Panc1 (cell line): ENCODE measurements around the gene WDFY2.

ENCODE experiments used
- POLR2AphosphoS5 ChIP-seq: IDR thresholded peaks from 2 replicates; pipeline ENCODE4 v1.6.1; 2012; ENCODE audit warnings: mild to moderate bottlenecking, low read depth, low read length, moderate library complexity
- SIN3A ChIP-seq: IDR thresholded peaks from 2 replicates; pipeline ENCODE4 v1.6.1; 2012; ENCODE audit warnings: low read depth, mild to moderate bottlenecking, low read length, moderate library complexity, borderline replicate concordance; ENCODE audit not compliant: insufficient read depth
- TCF7L2 ChIP-seq: IDR thresholded peaks from 2 replicates; pipeline ENCODE4 v1.6.1; 2011; ENCODE audit warnings: mild to moderate bottlenecking, low read depth, low read length, inconsistent platforms
- TF ChIP-seq, protein P1 (sequence below): fragments of 450-650 bp; IDR thresholded peaks from 2 replicates; pipeline ENCODE4 v1.5.1; 2017; ENCODE audit warnings: mild to moderate bottlenecking
- TF ChIP-seq, protein P2 (sequence below), 2 experiments: IDR thresholded peaks; 2 replicates each; pipeline ENCODE4 v1.6.1; 2011 to 2012; ENCODE audit warnings: low read depth in 2 of 2, control low read depth in 1 of 2, low read length in 1 of 2, mild to moderate bottlenecking in 1 of 2, moderate library complexity in 1 of 2; ENCODE audit not compliant: insufficient read depth in 1 of 2

- no peak for TF ChIP-seq TCF7L2
- TF ChIP-seq, protein P1, sequence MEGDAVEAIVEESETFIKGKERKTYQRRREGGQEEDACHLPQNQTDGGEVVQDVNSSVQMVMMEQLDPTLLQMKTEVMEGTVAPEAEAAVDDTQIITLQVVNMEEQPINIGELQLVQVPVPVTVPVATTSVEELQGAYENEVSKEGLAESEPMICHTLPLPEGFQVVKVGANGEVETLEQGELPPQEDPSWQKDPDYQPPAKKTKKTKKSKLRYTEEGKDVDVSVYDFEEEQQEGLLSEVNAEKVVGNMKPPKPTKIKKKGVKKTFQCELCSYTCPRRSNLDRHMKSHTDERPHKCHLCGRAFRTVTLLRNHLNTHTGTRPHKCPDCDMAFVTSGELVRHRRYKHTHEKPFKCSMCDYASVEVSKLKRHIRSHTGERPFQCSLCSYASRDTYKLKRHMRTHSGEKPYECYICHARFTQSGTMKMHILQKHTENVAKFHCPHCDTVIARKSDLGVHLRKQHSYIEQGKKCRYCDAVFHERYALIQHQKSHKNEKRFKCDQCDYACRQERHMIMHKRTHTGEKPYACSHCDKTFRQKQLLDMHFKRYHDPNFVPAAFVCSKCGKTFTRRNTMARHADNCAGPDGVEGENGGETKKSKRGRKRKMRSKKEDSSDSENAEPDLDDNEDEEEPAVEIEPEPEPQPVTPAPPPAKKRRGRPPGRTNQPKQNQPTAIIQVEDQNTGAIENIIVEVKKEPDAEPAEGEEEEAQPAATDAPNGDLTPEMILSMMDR = no peak
- no peak for TF ChIP-seq SIN3A
- TF ChIP-seq POLR2AphosphoS5 = no peak
- TF ChIP-seq, protein P2, sequence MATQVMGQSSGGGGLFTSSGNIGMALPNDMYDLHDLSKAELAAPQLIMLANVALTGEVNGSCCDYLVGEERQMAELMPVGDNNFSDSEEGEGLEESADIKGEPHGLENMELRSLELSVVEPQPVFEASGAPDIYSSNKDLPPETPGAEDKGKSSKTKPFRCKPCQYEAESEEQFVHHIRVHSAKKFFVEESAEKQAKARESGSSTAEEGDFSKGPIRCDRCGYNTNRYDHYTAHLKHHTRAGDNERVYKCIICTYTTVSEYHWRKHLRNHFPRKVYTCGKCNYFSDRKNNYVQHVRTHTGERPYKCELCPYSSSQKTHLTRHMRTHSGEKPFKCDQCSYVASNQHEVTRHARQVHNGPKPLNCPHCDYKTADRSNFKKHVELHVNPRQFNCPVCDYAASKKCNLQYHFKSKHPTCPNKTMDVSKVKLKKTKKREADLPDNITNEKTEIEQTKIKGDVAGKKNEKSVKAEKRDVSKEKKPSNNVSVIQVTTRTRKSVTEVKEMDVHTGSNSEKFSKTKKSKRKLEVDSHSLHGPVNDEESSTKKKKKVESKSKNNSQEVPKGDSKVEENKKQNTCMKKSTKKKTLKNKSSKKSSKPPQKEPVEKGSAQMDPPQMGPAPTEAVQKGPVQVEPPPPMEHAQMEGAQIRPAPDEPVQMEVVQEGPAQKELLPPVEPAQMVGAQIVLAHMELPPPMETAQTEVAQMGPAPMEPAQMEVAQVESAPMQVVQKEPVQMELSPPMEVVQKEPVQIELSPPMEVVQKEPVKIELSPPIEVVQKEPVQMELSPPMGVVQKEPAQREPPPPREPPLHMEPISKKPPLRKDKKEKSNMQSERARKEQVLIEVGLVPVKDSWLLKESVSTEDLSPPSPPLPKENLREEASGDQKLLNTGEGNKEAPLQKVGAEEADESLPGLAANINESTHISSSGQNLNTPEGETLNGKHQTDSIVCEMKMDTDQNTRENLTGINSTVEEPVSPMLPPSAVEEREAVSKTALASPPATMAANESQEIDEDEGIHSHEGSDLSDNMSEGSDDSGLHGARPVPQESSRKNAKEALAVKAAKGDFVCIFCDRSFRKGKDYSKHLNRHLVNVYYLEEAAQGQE (IDR thresholded peaks at IDR 0.05; ENCODE audit: insufficient read depth in 1 of 2, low read depth in 2 of 2, low read length in 1 of 2) = no peak
Measured at GRCh38 chr13:51770160-51770559, 185.9 kb downstream of the WDFY2 start.
